Activated CD8-positive, alpha-beta T cell treated with anti-CD3 and anti-CD28 coated beads, Interleukin-2, amount 10 ng/mL, durations not matched to agents 7 days and 5 days (primary cell): ENCODE results near the gene FUT8. TPM values are rescaled to one million over a fixed set of nuclear protein-coding genes. Genes with fewer than 3 reads are reported as not detected.

Experiments used
- ATAC-seq: fragments of 150-1000 bp; cut with Tn5 transposase; one replicate; pipeline ENCODE4 v1.10.0; 2021; ENCODE audit warnings: moderate library complexity
- CTCF ChIA-PET: fragments of 350-600 bp; sonication (Branson Sonifier 250); formaldehyde crosslinking; loops from one replicate; lab custom pipeline; 2021; ENCODE audit warnings: antibody characterized with exemption; lab: Charles Lee
- POLR2A ChIA-PET: fragments of 350-600 bp; sonication (Branson Sonifier 250); formaldehyde crosslinking; loops from one replicate; lab custom pipeline; 2021; ENCODE audit warnings: antibody characterized with exemption; lab: Charles Lee
- DNase-seq: peaks from one replicate; pipeline ENCODE4 v3.0.0-alpha.2; 2020
- H3K27ac Mint-ChIP-seq: one replicate; pipeline ENCODE4 v1.8.0; 2021; ENCODE audit warnings: mild to moderate bottlenecking, mixed read lengths
- H3K27me3 Mint-ChIP-seq: one replicate; pipeline ENCODE4 v1.8.0; 2021; ENCODE audit warnings: low read depth, mixed read lengths
- H3K36me3 Mint-ChIP-seq: one replicate; pipeline ENCODE4 v1.8.0; 2021; ENCODE audit warnings: low read depth, mixed read lengths
- H3K4me1 Mint-ChIP-seq: one replicate; pipeline ENCODE4 v1.8.0; 2021; ENCODE audit warnings: low read depth, mixed read lengths
- H3K4me3 Mint-ChIP-seq: one replicate; pipeline ENCODE4 v1.8.0; 2021; ENCODE audit warnings: mild to moderate bottlenecking, mixed read lengths
- H3K9me3 Mint-ChIP-seq: one replicate; pipeline ENCODE4 v1.8.0; 2022; ENCODE audit warnings: mixed read lengths; ENCODE audit not compliant: insufficient read depth
- total RNA-seq, 2 experiments: library from RNA; stranded (reverse); gene quantifications; one replicate each; pipeline ENCODE4 v1.2.3, GENCODE V29; 2021

FUT8 gene
- total RNA-seq, 2 experiments from 2014 or later, result 99.2 to 101 TPM

DNA sequence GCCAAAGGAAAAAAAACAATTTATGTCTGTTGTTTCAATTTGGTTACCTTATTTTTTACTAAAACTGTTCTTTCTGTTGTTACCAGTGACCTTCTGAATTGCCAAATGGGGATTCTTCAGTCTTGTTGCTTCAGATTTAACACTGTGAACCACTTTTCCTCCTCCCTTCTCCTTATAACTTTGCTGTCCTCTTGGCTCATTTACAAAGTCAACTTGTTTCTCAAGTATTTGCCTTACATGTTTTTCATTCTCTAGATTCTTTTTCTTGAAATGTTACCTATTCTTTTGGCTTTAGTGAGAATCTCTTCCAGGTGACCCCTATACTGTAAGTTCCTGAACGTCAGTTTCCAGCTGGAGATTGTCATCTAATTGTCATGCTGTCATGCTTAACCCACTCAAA lies 19.4 kb downstream of the FUT8 start:
- Mint-ChIP-seq H3K9me3 (no peaks in the 10 kb centered on the region), H3K27ac (no peak overlapping the region), H3K27me3 (no peaks in the 10 kb centered on the region), H3K4me1 (peaks cover 38% of the 10 kb centered on the region), H3K36me3 (peaks cover 61% of the 10 kb centered on the region), H3K4me3 (no peak overlapping the region)
- DNase-seq (no peak), ATAC-seq (no peak)
- ChIA-PET POLR2A (no interaction called here), CTCF (interaction anchor here (1.2 to 1.6 kb wide), 2 partner anchors 17 to 393 kb away, joined by 4 to 5 read pairs; no protein-coding TSS in a partner anchor)

DNA sequence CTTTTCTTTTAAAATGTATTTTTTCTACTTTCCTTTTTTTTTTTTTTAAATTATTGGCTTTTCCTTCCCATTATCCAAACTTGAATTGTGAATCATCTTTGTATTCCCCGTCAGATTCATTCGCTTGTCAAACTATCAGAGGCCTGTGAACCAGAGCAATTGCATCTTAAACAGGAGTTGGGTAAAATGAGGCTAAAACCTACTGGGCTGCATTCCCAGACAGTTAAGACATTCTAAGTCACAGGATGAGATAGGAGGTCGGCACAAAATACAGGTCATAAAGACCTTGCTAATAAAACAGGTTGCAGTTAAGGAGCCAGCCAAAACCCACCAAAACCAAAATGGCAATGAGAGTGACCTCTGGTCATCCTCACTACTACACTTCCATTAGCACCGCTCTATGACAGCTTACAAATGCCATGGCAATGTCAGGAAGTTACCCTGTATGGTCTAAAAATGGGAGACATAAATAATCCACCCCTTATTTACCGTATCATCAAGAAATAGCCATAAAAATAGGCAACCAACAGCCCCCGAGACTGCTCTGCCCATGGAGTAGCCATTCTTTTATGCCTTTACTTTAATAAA lies 19.9 kb downstream of the FUT8 start:
- ChIA-PET CTCF (interaction anchor here (1.2 to 1.6 kb wide), 3 partner anchors 16 to 392 kb away, joined by 3 to 5 read pairs (median 4); no protein-coding TSS in a partner anchor), POLR2A (interaction anchor here (1.8 kb wide), 1 partner anchor 12 kb away, joined by 5 read pairs; no protein-coding TSS in a partner anchor)
- Mint-ChIP-seq H3K9me3 (no peaks in the 10 kb centered on the region), H3K4me3 (no peak overlapping the region), H3K4me1 (peaks cover 43% of the 10 kb centered on the region), H3K27ac (no peak overlapping the region), H3K27me3 (no peaks in the 10 kb centered on the region), H3K36me3 (peaks cover 57% of the 10 kb centered on the region)
- DNase-seq, result no peak
- ATAC-seq, result no peak

DNA sequence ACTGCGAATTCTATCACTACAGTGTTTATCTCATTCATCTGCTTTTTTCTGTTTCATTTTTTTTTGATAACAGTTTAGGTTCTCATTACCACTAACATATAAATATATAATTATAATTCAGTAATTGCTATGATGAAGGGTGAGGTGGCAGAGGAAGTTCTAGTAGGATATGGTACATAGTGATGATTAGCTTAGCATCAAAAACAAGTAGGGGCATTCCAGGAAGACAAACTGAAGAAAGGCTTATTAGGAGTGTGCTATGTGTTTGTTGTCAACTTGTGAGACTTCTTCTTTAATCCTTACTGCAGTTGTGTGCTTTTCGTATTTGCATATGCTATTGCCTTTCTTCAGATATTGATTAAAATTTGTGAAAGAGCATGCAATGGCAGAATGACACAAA lies 20.6 kb downstream of the FUT8 start:
- Mint-ChIP-seq H3K4me1 (peaks cover 50% of the 10 kb centered on the region), H3K27me3 (no peaks in the 10 kb centered on the region), H3K9me3 (no peaks in the 10 kb centered on the region), H3K36me3 (peaks cover 57% of the 10 kb centered on the region), H3K4me3 (no peak overlapping the region), H3K27ac (no peak overlapping the region)
- ChIA-PET POLR2A (interaction anchor here (1.8 kb wide), 1 partner anchor 11 kb away, joined by 5 read pairs; no protein-coding TSS in a partner anchor), CTCF (interaction anchor here (0.5 to 1.6 kb wide), 7 partner anchors 15 to 498 kb away, joined by 3 to 5 read pairs (median 4); no protein-coding TSS in a partner anchor)
- DNase-seq (no peak), ATAC-seq (no peak)

DNA sequence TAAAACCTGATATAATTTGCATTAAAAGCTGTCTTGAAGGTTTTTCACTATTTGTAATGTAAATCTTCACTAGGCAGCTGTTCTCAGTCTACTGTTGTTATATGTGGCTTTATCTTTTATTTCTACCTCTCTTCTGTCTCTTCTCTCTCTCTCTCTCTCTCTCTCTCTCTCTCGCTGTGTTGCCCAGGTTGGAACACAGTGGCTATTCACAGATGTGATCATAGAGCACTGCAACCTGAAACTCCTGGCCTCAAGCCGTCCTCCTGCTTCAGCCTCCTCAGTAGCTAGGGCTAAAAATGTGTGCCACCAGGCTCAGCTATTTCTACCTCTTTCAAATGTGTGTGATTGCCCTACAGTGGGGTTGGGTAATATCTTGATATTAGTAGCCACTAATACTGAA lies 21.1 kb downstream of the FUT8 start:
- peaks cover 53% of the 10 kb centered on the region for H3K4me1 Mint-ChIP-seq
- H3K9me3 Mint-ChIP-seq, result no peaks in the 10 kb centered on the region
- no peak for ATAC-seq
- H3K27ac Mint-ChIP-seq, result peak overlapping the region; percentile 13
- no peak for DNase-seq
- H3K36me3 Mint-ChIP-seq, result peaks cover 56% of the 10 kb centered on the region
- H3K27me3 Mint-ChIP-seq, result no peaks in the 10 kb centered on the region
- ChIA-PET CTCF (interaction anchor here (0.8 to 1.6 kb wide), 6 partner anchors 11 to 391 kb away, joined by 3 to 5 read pairs (median 4); no protein-coding TSS in a partner anchor), POLR2A (interaction anchor here (1.8 kb wide), 1 partner anchor 11 kb away, joined by 5 read pairs; no protein-coding TSS in a partner anchor)
- no peak overlapping the region for H3K4me3 Mint-ChIP-seq

DNA sequence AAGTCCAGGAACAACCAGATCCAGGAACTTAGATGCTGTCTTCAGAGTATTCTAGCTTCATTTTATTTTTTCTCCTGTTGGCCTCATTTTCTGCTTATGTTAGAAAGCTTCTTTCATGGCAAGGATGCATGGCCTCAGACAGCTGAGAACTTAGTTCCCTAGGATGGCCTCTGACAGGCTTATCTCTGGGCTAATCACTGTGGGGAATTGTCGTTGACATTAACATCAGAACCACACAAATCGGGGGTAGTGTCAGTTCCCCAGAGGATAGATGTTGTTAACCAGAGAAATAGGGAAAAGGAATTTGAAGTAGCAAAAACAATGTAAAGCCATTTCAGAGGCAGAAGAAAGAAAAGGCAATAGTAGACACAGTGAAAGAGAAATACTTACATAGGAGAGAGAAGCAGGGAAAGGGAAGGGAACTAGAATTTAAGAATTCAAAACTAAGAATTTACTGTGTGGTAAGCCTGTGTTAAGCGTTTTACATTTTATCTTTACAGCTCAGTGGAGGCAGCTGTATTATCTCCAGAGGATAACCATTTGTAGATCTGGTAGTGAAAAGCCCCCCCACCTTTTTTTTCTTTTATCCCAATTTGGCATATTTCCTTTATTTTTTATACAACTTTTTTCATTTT lies 21.8 kb downstream of the FUT8 start:
- H3K9me3 Mint-ChIP-seq, result no peaks in the 10 kb centered on the region
- H3K4me3 Mint-ChIP-seq, result no peak overlapping the region
- H3K36me3 Mint-ChIP-seq, result peaks cover 55% of the 10 kb centered on the region
- H3K4me1 Mint-ChIP-seq, result peaks cover 57% of the 10 kb centered on the region
- no peak overlapping the region for H3K27ac Mint-ChIP-seq
- ChIA-PET POLR2A (interaction anchor here (1.8 kb wide), 1 partner anchor 10 kb away, joined by 5 read pairs; no protein-coding TSS in a partner anchor), CTCF (interaction anchor here (0.9 to 1.1 kb wide), 3 partner anchors 10 to 27 kb away, joined by 3 to 4 read pairs (median 4); no protein-coding TSS in a partner anchor)
- H3K27me3 Mint-ChIP-seq, result no peaks in the 10 kb centered on the region
- ATAC-seq (no peak), DNase-seq (no peak)

DNA sequence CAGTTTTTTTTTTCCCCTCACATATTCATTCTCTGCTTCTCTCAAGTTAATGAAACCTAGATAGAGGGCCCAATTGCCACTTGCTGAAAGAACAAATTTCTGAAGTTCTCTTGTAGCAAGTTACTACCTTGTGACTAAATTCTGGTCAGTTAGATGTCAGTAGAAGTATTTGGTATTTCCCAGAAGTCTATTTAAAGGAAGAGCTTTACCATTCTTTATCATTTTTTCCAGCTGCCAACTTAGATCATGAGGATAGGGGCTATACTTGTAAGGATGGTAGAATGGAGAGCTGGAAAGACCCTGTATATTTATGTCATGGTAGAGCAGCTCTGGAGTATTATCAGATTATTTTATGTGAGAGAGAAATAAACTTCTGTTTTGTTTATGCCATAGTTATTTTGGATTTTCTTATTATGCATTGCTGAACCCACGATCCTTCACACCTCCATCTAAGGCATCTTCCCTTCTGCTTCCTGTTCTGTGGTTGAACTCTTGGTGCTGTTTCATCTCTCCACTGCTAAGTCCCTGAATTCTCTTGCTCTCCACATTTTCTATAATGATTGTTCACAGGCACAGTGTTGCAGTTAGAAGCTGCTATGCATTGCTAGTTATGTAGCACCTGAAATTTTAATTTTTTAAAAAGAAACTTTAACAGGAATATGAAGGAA lies 25.9 kb downstream of the FUT8 start:
- Mint-ChIP-seq H3K27me3 (no peaks in the 10 kb centered on the region), H3K27ac (peak overlapping the region; percentile 75), H3K9me3 (peaks cover 8% of the 10 kb centered on the region), H3K36me3 (peaks cover 60% of the 10 kb centered on the region), H3K4me3 (peak overlapping the region; percentile 23), H3K4me1 (peaks cover 47% of the 10 kb centered on the region)
- CTCF ChIA-PET, result interaction anchor here (0.6 to 1.7 kb wide), 6 partner anchors 22 to 386 kb away, joined by 3 to 7 read pairs (median 3); partner anchors contain the start of gene FUT8
- DNase-seq (no peak), ATAC-seq (peak; percentile 57)
- POLR2A ChIA-PET, result interaction anchor here (0.6 kb wide), 1 partner anchor 120 kb away, joined by 5 read pairs; no protein-coding TSS in a partner anchor

DNA sequence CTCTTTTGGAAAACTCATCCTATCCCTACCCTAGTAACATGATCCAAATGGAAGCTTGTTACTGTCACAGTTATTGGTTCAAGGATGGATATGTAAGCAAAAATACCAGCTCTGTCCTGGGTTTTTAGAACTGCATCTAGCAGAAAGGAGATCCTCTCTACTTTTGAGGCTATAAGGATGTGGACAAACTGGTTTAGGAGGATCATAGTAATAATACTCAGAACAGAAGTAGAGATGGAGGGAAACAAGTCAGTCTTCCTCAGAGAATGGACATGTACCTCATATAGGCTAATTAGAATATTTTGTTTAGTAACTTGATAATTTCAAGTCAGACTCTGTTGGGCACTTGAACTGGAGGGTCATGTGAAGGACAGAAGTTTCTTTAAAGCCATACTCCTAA lies 26.6 kb downstream of the FUT8 start:
- Mint-ChIP-seq H3K27ac (no peak overlapping the region), H3K36me3 (peaks cover 56% of the 10 kb centered on the region), H3K9me3 (peaks cover 10% of the 10 kb centered on the region), H3K4me1 (peaks cover 45% of the 10 kb centered on the region), H3K27me3 (no peaks in the 10 kb centered on the region), H3K4me3 (no peak overlapping the region)
- ChIA-PET POLR2A (interaction anchor here (0.6 kb wide), 1 partner anchor 49 kb away, joined by 4 read pairs; no protein-coding TSS in a partner anchor), CTCF (interaction anchor here (1.1 to 1.7 kb wide), 3 partner anchors 26 to 386 kb away, joined by 3 to 7 read pairs (median 3); partner anchors contain the start of gene FUT8)
- no peak for DNase-seq
- no peak for ATAC-seq

DNA sequence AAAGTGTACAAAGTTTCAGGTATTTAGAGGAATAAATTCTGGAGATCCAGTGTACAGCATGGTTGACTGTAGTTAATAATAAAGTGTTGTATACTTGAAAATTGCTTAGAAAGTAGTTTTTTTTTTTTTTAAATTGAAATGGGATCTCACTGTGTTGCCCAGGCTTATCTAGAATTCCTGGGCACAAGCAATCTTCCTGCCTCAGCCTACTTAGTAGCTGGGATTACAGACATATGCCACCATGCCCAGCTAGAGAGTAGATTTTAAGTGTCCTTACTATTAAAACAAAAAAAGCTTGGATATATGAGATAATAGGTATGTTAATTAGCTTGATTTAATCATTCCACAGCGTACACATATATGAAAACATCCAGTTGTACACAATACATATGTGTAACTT lies 27.7 kb downstream of the FUT8 start:
- H3K36me3 Mint-ChIP-seq, result peaks cover 59% of the 10 kb centered on the region
- peaks cover 15% of the 10 kb centered on the region for H3K9me3 Mint-ChIP-seq
- DNase-seq, result no peak
- H3K4me3 Mint-ChIP-seq, result no peak overlapping the region
- POLR2A ChIA-PET, result no interaction called here
- ATAC-seq, result no peak
- H3K27ac Mint-ChIP-seq, result no peak overlapping the region
- CTCF ChIA-PET, result interaction anchor here (0.9 to 1.5 kb wide), 2 partner anchors 112 to 384 kb away, joined by 3 to 6 read pairs; no protein-coding TSS in a partner anchor
- no peaks in the 10 kb centered on the region for H3K27me3 Mint-ChIP-seq
- peaks cover 53% of the 10 kb centered on the region for H3K4me1 Mint-ChIP-seq

DNA sequence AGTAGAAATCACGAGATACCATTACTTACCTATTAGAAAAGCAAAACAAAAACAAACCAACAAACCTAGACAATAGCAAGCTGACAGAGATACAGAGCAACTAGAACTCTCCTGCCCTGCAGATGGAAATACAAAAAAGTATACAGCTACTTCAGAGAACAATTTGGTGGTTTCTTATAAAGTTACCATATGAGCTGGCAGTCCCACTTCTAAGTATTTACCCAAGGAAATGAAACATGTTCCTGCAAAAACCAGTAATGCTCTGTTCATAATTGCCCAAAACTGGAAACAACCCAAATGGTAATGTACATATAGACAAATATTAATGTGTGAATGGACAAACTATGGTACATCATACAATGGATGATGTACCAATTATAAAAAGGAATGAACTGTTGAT lies 31.7 kb downstream of the FUT8 start:
- Mint-ChIP-seq H3K4me3 (no peak overlapping the region), H3K9me3 (peaks cover 15% of the 10 kb centered on the region)
- ATAC-seq, result peak; percentile 69

DNA sequence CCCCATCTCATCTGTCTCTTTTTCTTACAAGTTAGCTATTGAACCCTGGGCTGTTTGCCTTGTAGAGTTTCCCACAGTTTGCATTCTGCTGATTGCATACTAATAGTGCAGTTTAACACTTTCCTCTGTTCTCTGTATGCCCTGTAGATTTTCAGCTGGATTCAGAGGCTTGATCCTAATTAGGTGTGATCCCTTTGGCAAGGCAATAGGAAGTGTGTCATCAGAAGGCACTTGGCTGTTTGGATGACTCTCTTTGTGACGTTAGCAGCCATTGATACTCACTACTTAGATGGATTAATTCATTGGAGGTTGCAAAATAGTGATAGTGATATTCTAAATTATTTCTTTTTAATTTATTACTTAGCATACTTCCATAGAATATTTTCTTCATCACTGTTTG lies 33.6 kb downstream of the FUT8 start:
- Mint-ChIP-seq H3K4me1 (peaks cover 43% of the 10 kb centered on the region), H3K27ac (no peak overlapping the region), H3K9me3 (peaks cover 8% of the 10 kb centered on the region), H3K36me3 (peaks cover 63% of the 10 kb centered on the region), H3K4me3 (no peak overlapping the region), H3K27me3 (no peaks in the 10 kb centered on the region)
- ChIA-PET CTCF (interaction anchor here (1.9 kb wide), 1 partner anchor 15 kb away, joined by 6 read pairs; no protein-coding TSS in a partner anchor), POLR2A (interaction anchor here (1.1 kb wide), 1 partner anchor 9 kb away, joined by 3 read pairs; no protein-coding TSS in a partner anchor)
- DNase-seq (no peak), ATAC-seq (no peak)

More for the DNA sequence above, 31.7 kb downstream of the FUT8 start:
- no peaks in the 10 kb centered on the region for H3K27me3 Mint-ChIP-seq
- peak overlapping the region; percentile 57 for H3K27ac Mint-ChIP-seq
- peaks cover 57% of the 10 kb centered on the region for H3K36me3 Mint-ChIP-seq
- ChIA-PET CTCF (interaction anchor here (1.6 kb wide), 2 partner anchors 10 to 32 kb away, joined by 4 to 7 read pairs; no protein-coding TSS in a partner anchor), POLR2A (interaction anchor here (0.8 to 1.6 kb wide), 2 partner anchors 11 to 380 kb away, joined by 3 to 5 read pairs; no protein-coding TSS in a partner anchor)
- no peak for DNase-seq
- H3K4me1 Mint-ChIP-seq, result peaks cover 43% of the 10 kb centered on the region

DNA sequence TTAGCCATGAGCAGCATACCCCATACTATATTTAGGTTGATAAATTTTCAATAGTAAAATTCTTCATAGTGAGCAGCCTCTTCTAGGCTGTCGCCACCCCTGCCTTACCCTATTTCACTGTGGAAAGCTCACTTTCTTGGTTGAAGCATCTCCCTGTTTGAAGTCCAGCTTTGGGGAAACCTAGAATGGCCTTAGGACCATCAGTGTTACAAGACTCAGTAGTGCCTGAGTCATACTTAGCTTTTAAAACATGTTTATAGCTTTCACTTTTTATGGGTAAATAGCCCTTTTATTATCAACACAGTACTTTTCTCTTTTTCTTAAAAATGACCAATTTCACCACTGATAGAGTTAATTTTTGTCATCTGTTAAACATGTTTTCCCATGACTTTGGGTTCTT lies 37.1 kb downstream of the FUT8 start:
- DNase-seq (no peak), ATAC-seq (no peak)
- H3K9me3 Mint-ChIP-seq, result peaks cover 6% of the 10 kb centered on the region
- peaks cover 35% of the 10 kb centered on the region for H3K4me1 Mint-ChIP-seq
- H3K4me3 Mint-ChIP-seq, result no peak overlapping the region
- no peaks in the 10 kb centered on the region for H3K27me3 Mint-ChIP-seq
- H3K36me3 Mint-ChIP-seq, result peaks cover 79% of the 10 kb centered on the region
- CTCF ChIA-PET, result interaction anchor here (0.6 kb wide), 1 partner anchor 11 kb away, joined by 3 read pairs; no protein-coding TSS in a partner anchor
- H3K27ac Mint-ChIP-seq, result no peak overlapping the region
- POLR2A ChIA-PET, result no interaction called here
